ENCODE data around the gene STX10.

The STX10 gene

DNA sequence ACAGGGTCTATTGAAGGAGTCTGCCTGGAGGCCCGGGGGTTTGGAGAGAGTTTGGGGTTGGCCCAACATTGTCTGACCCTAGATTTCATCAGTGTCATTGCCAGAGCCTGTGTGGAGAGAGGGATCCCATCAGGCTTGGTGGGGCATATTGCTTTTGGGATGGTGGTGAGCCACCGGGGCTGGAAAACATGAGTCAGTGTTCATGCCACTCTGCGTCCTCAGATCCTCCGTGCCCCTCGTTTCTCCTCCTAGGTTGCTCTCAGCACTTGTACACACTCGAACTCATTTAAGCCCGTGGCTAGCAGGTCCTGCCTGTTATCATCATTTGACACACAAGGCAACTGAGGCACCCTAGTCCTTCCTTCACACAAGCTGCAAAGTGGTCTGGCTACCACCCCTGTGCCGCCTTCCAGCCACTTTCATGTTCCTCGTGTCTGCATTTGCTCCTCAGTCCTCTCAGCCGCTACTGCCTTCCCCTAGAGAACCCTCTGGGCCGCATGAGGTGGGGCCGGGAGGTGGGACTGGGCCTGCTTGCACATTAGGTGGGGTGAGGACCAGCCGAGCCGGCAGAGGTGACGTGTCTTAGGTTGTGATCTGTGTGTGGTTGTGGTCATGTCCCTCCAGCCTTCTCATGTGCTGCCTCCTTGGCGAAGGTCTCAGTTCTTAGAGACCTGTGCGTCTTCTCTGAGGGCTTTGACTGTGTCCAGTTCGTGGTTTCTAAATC is 28.5 kb downstream of the STX10 start:
- no peak overlapping the region for H2AFZ ChIP-seq
- no peak overlapping the region for H3K27ac ChIP-seq
- peaks cover 26% of the 10 kb centered on the region for H3K79me2 ChIP-seq
- no peaks in the 10 kb centered on the region for H3K9me3 ChIP-seq (ENCODE audit: control insufficient read depth, low read length)
- H3K4me1 ChIP-seq: peaks cover 8% of the 10 kb centered on the region
- H3K4me2 ChIP-seq (ENCODE audit: low read length): no peak overlapping the region
- H3K4me3 ChIP-seq (ENCODE audit: low read depth, low read length): no peak overlapping the region
- H3K9ac ChIP-seq: no peak overlapping the region
- H3K36me3 ChIP-seq (ENCODE audit: control insufficient read depth, insufficient read depth, low read length): no peaks in the 10 kb centered on the region
- TF ChIP-seq, protein P1, sequence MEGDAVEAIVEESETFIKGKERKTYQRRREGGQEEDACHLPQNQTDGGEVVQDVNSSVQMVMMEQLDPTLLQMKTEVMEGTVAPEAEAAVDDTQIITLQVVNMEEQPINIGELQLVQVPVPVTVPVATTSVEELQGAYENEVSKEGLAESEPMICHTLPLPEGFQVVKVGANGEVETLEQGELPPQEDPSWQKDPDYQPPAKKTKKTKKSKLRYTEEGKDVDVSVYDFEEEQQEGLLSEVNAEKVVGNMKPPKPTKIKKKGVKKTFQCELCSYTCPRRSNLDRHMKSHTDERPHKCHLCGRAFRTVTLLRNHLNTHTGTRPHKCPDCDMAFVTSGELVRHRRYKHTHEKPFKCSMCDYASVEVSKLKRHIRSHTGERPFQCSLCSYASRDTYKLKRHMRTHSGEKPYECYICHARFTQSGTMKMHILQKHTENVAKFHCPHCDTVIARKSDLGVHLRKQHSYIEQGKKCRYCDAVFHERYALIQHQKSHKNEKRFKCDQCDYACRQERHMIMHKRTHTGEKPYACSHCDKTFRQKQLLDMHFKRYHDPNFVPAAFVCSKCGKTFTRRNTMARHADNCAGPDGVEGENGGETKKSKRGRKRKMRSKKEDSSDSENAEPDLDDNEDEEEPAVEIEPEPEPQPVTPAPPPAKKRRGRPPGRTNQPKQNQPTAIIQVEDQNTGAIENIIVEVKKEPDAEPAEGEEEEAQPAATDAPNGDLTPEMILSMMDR (IDR thresholded peaks at IDR 0.05): no peak
- no peaks in the 10 kb centered on the region for H3K27me3 ChIP-seq (ENCODE audit: control insufficient read depth, insufficient read depth, low read length)

DNA sequence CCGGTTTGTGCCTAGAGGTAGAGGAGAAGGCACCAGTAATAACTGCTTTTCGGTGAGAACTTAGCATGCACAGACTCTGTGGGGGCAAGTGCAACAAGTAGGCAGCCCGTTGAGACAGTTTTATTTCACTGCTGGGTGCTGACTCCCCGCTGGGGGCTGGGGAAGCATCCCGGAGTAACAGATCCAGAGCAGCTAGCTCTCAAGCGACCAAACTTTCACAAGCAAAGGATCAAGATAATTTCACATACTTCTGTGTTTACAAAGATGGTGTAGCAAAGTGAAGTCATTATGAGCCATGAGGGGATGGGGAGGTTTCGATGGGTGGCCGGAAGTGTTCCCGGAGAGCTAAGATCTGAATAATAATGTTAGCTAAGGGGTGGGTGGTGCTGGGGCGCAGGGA is 29.4 kb downstream of the STX10 start:
- Histone ChIP-seq H3K9ac (no peak overlapping the region), H3K79me2 (peaks cover 21% of the 10 kb centered on the region), H3K4me3 (ENCODE audit: low read depth, low read length) (no peak overlapping the region)

DNA sequence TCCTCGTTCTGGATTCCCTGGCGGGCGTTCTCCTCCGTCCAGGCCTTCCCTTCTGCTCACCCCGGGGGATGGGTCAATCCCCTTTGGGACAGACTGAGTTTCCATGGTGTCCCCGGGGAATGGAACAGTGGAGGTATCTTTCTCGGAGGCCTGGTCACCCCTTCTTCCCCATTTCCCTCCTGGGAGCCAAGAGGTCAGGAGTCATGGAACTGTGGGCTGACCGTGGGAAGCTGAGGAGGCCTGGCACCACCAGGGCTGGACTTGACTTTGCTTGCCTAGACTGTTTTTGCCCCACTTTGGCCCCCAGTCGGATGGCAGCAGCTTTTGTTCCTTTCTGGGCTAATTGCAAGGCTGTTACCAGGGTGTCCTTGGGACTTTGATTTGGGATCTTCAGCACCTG is 30.1 kb downstream of the STX10 start:
- Histone ChIP-seq H3K27me3 (ENCODE audit: control insufficient read depth, insufficient read depth, low read length) (no peaks in the 10 kb centered on the region), H3K79me2 (peaks cover 21% of the 10 kb centered on the region), H3K27ac (peak overlapping the region; percentile 17), H3K4me3 (ENCODE audit: low read depth, low read length) (no peak overlapping the region), H3K36me3 (ENCODE audit: control insufficient read depth, insufficient read depth, low read length) (no peaks in the 10 kb centered on the region), H3K4me1 (peaks cover 14% of the 10 kb centered on the region), H2AFZ (no peak overlapping the region), H3K9ac (no peak overlapping the region), H3K9me3 (ENCODE audit: control insufficient read depth, low read length) (no peaks in the 10 kb centered on the region), H3K4me2 (ENCODE audit: low read length) (no peak overlapping the region)
- TF ChIP-seq, protein P1 (IDR thresholded peaks at IDR 0.05): no peak

More for the DNA sequence above, 29.4 kb downstream of the STX10 start:
- H3K27ac ChIP-seq: no peak overlapping the region
- H3K4me2 ChIP-seq (ENCODE audit: low read length): no peak overlapping the region
- TF ChIP-seq, protein P1 (IDR thresholded peaks at IDR 0.05): no peak
- peaks cover 10% of the 10 kb centered on the region for H3K4me1 ChIP-seq
- no peaks in the 10 kb centered on the region for H3K9me3 ChIP-seq (ENCODE audit: control insufficient read depth, low read length)
- no peak overlapping the region for H2AFZ ChIP-seq
- H3K36me3 ChIP-seq (ENCODE audit: control insufficient read depth, insufficient read depth, low read length): no peaks in the 10 kb centered on the region
- H3K27me3 ChIP-seq (ENCODE audit: control insufficient read depth, insufficient read depth, low read length): no peaks in the 10 kb centered on the region

DNA sequence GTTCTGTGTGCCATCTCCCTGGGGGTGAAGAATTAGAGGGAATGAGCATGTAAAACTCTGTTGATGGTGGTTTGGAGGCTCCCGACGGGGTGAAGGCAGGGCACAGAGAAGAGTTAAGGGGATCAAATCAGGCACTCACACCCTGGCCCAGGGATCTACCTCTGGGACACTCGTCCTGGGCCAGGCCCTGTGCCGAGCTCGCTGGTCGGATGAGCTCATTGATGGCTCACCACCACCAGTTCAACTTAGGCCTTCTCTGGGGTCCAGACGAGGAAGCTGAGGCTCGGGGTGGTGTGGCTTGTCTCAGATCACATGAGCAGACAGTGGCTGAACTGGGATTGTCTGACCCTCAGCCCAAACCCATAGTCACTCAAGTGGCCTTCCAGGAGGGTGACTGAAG is 30.5 kb downstream of the STX10 start:
- Histone ChIP-seq H3K4me2 (ENCODE audit: low read length) (peak overlapping the region; percentile 83), H3K9me3 (ENCODE audit: control insufficient read depth, low read length) (no peaks in the 10 kb centered on the region), H3K27ac (peak overlapping the region; percentile 78), H3K36me3 (ENCODE audit: control insufficient read depth, insufficient read depth, low read length) (no peaks in the 10 kb centered on the region), H3K27me3 (ENCODE audit: control insufficient read depth, insufficient read depth, low read length) (no peaks in the 10 kb centered on the region), H3K4me1 (peaks cover 14% of the 10 kb centered on the region), H3K79me2 (peaks cover 21% of the 10 kb centered on the region), H3K4me3 (ENCODE audit: low read depth, low read length) (peak overlapping the region; percentile 68), H2AFZ (no peak overlapping the region), H3K9ac (no peak overlapping the region)
- TF ChIP-seq, protein P1 (IDR thresholded peaks at IDR 0.05): no peak
